Measurements from ENCODE around the gene HACD1.

HACD1 gene

GRCh38 chr10:17617031-17617911 lies at the start of gene HACD1:
Gene HACD1 (minus strand): TSS chr10:17617374. CDS start chr10:17617339, 35 bp downstream.
- DNase-seq (ENCODE audit: low spot score) = peak; percentile 86

- DNase-seq (ENCODE audit: low spot score) = peak; percentile 67
Measured at GRCh38 chr10:17665747-17666146, 48.6 kb upstream of the HACD1 start.

- DNase-seq (ENCODE audit: low spot score) = no peak
Measured at GRCh38 chr10:17663450-17663849, 46.3 kb upstream of the HACD1 start.

- no peak for DNase-seq (ENCODE audit: low spot score)
Measured at GRCh38 chr10:17662193-17663138, 45.3 kb upstream of the HACD1 start.

GRCh38 chr10:17661510-17661909 lies 44.3 kb upstream of the HACD1 start:
- DNase-seq (ENCODE audit: low spot score) = no peak

GRCh38 chr10:17660921-17661320 lies 43.7 kb upstream of the HACD1 start:
- no peak for DNase-seq (ENCODE audit: low spot score)

GRCh38 chr10:17659365-17659764 lies 42.2 kb upstream of the HACD1 start:
- no peak for DNase-seq (ENCODE audit: low spot score)

- no peak for DNase-seq (ENCODE audit: low spot score)
Measured at GRCh38 chr10:17657103-17657500, 39.9 kb upstream of the HACD1 start.

- no peak for DNase-seq (ENCODE audit: low spot score)
Measured at GRCh38 chr10:17655567-17656146, 38.5 kb upstream of the HACD1 start.

- DNase-seq (ENCODE audit: low spot score) = no peak
Measured at GRCh38 chr10:17655009-17655408, 37.8 kb upstream of the HACD1 start.

GRCh38 chr10:17652585-17652984 lies 35.4 kb upstream of the HACD1 start:
- no peak for DNase-seq (ENCODE audit: low spot score)

- DNase-seq (ENCODE audit: low spot score) = no peak
Measured at GRCh38 chr10:17651896-17652295, 34.7 kb upstream of the HACD1 start.

GRCh38 chr10:17650416-17650815 lies 33.2 kb upstream of the HACD1 start:
- DNase-seq (ENCODE audit: low spot score) = no peak

GRCh38 chr10:17649836-17650235 lies 32.7 kb upstream of the HACD1 start:
- DNase-seq (ENCODE audit: low spot score) = no peak

- DNase-seq (ENCODE audit: low spot score) = no peak
Measured at GRCh38 chr10:17649052-17649451, 31.9 kb upstream of the HACD1 start.

GRCh38 chr10:17648243-17649035 lies 31.3 kb upstream of the HACD1 start:
- no peak for DNase-seq (ENCODE audit: low spot score)

- DNase-seq (ENCODE audit: low spot score) = no peak
Measured at GRCh38 chr10:17647326-17647725, 30.2 kb upstream of the HACD1 start.

- DNase-seq (ENCODE audit: low spot score) = no peak
Measured at GRCh38 chr10:17645621-17646345, 28.6 kb upstream of the HACD1 start.

- peak; percentile 21 for DNase-seq (ENCODE audit: low spot score)
Measured at GRCh38 chr10:17644485-17644943, 27.3 kb upstream of the HACD1 start.

GRCh38 chr10:17643755-17644484 lies 26.7 kb upstream of the HACD1 start, which contains the start of gene STAM:
Gene STAM (plus strand): TSS chr10:17644151. CDS start chr10:17644340, 189 bp downstream.
- DNase-seq (ENCODE audit: low spot score) = peak; percentile 90

Measured in AG08395 (cell line).